ENCODE data around the gene ARHGEF18.

Gene ARHGEF18

DNA sequence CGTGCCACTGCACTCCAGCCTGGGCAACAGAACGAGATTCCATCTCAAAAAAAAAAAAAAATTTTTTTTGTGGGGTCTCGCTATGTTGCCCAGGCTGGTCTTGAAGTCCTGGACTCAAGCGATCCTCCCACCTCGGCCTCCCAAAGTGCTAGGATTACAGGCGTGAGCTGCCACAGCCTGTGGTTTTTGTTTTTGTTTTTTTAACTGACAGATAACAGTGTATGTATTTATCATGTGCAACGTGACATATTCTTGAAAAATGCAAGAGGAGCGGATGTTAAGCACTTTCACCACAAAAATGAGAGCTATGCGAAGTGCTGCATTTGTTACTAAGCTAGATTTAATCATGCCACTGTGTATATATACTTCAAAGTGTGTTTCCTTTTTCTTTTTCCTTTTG is 49.0 kb downstream of the ARHGEF18 start:
- H3K27ac ChIP-seq (ENCODE audit: insufficient read depth, low read depth, low read length, poor library complexity, severe bottlenecking) = no peak overlapping the region
- H3K4me1 ChIP-seq (ENCODE audit: control insufficient read depth, insufficient read depth, low read length) = no peaks in the 10 kb centered on the region
- no peaks in the 10 kb centered on the region for H3K9me3 ChIP-seq (ENCODE audit: control insufficient read depth, low read length)
- H3K36me3 ChIP-seq (ENCODE audit: control insufficient read depth, insufficient read depth, low read length) = no peaks in the 10 kb centered on the region
- H3K4me3 ChIP-seq (ENCODE audit: insufficient read depth, low read depth, low read length) = no peak overlapping the region
- H3K27me3 ChIP-seq (ENCODE audit: control insufficient read depth, insufficient read depth, low read length, poor library complexity, severe bottlenecking) = no peaks in the 10 kb centered on the region
- 95% methylated on average over 9 of the region's 9 CpGs for WGBS, 2 experiments

All from ectodermal cell (in vitro differentiated cells).